HG03521 (cell line): ENCODE measurements around the gene RCN2.

Source experiments
- ATAC-seq: cut with Tn5 transposase; IDR thresholded peaks from one replicate; pipeline ENCODE4 v1.9.1; 2021; ENCODE audit warnings: mild to moderate bottlenecking, moderate library complexity; ENCODE audit not compliant: unreplicated experiment

RCN2 gene

GRCh38 chr15:76973362-76973743 is 41.8 kb downstream of the RCN2 start:
- ATAC-seq = no peak

GRCh38 chr15:76973906-76974305 is 42.4 kb downstream of the RCN2 start:
- ATAC-seq = no peak

DNA sequence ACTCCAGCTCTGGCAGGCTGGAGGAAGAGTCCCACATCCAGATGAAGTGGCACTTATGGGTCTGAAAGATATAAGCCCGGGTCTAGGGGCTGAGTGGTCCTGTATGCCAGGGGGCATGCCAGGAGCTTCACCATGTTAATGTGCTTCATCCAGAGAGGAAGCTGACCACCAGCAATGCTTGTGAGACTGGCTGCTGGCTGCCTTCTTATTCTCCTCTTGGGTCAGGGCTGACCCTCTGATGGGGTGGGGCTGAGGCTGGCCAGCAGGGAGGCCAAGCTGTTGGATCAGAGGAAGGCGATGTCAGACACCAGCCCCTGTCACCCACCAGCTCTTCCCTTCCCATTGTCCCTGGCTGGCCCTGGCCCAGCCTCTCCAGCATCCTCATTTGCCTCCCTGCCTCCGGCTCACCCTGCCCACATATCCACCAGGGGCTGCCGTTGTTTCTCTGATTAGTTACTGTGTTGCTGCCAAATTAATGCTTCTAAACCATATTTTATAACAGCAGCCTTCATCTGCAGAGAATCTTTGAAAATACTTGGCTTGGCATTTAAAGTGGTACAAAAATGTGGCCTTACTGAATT is 43.0 kb downstream of the RCN2 start:
- no peak for ATAC-seq

GRCh38 chr15:76976141-76976540 is 44.6 kb downstream of the RCN2 start:
- no peak for ATAC-seq

GRCh38 chr15:76976572-76977270 is 45.2 kb downstream of the RCN2 start:
- ATAC-seq = no peak

DNA sequence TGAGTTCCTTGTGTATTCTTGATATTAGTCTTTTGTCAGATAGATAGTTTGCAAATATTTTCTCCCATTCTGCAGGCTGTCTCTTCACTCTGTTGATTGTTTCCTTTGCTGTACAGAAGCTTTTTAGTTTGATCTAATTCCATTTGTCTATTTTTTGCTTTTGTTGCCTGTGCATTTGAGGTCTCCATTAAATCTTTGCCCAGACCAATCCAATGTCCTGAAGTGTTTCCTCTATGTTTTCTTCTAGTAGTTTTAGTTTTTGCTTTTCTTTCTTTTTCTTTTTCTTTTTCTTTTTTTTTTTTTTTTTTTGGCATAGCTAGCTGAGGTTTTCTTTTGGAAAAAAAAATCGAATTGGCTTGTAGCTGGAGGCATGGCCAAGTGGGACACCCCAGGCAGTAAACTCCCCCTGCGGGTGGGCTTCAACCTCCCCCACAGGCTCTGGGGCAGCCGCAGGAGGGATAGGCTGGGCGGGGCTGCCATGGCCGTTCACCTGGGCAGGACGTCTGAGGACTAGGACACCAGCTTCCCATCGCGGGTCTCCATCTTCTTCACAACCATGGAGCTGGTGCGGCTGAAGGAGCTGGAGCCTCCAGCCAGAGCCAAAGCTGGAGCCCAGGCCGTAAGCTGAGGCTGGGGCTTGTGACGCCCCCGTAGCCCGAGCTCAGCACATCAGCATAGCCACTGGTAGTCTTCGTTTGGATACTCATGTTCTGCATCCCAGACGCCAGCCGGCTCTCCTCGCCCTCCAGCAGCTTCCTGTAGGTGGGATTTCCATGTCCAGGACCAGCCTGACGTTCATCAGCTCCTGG is 47.2 kb downstream of the RCN2 start:
- ATAC-seq = no peak

- no peak for ATAC-seq
Observed at GRCh38 chr15:76979331-76979925, 47.9 kb downstream of the RCN2 start.

DNA sequence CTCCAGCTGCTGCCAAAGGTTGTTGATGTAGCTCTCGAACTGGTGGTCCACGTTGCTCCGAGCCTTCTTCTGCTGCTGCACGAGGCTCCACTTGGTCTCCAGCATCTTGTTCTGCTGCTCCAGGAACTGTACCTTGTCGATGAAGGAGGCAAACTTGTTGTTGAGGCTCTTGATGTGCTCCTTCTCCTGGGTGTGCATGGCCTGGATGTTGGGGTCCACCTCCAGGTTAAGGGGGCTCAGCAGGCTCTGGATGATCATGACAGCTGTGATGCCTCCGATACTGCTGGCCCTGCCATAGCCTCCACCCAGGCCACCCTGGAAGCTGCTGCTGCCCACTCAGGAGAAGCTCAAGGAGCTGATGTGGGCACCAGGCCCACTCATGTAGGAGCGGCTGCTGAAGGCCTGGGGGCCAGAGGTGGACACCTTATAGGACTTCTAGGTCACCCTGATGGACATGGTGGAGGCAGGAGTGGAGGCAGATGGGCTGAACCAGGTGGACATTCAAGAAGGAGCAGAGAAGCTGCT is 48.5 kb downstream of the RCN2 start:
- no peak for ATAC-seq

DNA sequence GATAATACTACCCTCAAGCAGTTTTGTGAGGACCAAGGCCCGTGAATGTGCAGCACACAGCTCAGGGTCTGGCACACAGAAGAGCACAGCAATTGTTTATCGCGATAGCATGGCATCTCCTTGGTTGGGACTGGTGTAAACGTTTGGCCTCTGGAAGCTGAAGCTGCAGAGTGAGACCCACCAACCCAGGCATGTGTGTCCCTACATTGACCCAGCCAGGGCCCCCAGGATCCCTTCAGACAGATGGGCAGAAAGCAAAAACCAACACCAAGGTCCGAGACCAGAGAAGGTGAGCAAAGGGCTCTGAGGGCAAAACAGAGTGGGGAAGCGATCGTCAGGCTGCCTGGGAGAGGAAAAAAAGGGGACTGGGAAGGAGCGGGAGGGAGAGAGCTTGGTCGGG is 50.8 kb downstream of the RCN2 start:
- no peak for ATAC-seq

GRCh38 chr15:76982756-76983155 is 51.2 kb downstream of the RCN2 start:
- ATAC-seq = no peak

GRCh38 chr15:76983590-76984375 is 52.2 kb downstream of the RCN2 start:
- ATAC-seq = no peak

DNA sequence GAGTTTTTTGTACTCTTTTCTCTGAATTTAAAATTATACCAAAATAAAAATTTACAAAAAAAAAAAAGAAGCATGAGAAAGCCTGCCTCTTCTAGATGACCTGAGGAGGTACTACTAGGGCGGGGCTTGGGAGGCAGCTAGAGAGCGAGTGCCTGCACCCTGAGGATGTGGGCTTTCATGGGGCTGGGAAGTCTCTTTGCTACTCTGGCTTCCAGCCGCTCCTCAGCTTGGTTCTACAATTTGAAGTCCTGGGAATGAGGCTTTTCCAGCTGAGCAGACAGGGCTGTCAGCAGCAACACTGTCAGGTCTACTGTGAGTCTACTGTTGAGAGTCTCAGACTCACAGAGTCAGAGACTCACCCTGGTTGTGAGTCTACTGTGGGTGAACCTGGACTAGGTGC is 55.2 kb downstream of the RCN2 start:
- no peak for ATAC-seq

DNA sequence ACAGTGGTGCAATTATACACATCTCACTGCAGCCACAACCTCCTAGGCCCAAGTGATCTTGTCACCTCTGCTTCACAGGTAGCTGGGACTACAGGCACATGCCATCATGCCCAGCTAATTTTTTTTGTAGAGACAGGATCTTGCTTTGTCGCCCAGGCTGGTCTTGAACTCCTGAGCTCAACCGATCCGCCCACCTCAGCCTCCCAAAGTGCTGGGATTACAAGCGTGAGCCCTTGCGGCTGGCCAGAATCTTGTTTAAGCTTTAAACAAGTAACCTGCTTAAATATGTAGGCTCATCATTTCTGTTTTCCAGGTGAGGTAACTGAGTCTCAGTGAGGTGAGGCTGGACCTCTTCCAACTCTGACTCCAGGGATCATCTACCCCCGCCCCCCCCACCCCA is 55.7 kb downstream of the RCN2 start:
- ATAC-seq = no peak

DNA sequence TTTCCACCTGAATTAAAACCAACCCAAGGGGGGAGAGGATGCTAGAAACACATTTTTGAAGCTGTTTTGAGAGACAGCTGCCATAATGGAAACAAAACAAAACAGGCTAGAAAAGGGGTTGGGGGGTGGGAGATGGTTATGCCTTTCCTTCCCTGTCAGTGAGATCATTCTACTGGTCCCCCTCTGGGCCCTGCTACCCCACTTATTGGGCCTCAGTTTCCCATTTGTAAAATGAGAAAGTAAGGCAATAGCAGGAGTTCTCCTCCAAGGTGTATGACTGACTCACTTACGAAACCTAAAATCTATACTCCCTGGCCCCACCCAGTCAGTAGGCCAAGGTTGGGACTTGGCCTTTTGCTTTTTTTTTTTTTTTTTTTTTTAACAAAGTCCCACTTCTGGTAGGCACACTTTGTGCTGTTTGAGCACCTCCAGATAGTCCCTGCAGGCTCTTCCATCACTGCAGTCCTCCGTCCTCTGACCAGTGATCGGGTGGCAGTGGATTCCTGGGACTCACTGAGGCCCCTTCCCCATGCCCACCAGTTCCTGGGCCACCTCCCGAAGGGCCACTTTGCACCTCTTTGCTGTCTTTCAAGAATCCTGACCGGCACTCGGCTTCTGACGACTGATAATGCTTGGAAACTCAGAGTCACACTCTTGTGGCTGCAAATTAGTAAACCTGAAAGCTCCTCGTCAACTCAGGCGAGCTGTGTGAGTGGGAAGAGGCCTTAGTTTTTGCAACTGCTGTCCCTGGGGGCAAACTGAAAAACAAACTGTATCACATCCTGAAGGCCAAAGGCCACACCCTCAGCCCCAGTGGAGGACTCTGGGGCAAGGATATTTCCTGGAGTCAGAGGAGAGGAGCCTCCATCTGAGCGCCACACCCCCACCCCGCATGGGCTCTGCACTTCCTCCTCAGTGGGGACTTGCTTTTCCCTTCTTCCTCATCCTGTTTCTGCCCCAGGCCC is 56.6 kb downstream of the RCN2 start:
- ATAC-seq = peak; percentile 70

GRCh38 chr15:76988867-76989780 is 57.6 kb downstream of the RCN2 start:
- peak; percentile 15 for ATAC-seq

- no peak for ATAC-seq
Observed at GRCh38 chr15:76991048-76991447, 59.5 kb downstream of the RCN2 start.

DNA sequence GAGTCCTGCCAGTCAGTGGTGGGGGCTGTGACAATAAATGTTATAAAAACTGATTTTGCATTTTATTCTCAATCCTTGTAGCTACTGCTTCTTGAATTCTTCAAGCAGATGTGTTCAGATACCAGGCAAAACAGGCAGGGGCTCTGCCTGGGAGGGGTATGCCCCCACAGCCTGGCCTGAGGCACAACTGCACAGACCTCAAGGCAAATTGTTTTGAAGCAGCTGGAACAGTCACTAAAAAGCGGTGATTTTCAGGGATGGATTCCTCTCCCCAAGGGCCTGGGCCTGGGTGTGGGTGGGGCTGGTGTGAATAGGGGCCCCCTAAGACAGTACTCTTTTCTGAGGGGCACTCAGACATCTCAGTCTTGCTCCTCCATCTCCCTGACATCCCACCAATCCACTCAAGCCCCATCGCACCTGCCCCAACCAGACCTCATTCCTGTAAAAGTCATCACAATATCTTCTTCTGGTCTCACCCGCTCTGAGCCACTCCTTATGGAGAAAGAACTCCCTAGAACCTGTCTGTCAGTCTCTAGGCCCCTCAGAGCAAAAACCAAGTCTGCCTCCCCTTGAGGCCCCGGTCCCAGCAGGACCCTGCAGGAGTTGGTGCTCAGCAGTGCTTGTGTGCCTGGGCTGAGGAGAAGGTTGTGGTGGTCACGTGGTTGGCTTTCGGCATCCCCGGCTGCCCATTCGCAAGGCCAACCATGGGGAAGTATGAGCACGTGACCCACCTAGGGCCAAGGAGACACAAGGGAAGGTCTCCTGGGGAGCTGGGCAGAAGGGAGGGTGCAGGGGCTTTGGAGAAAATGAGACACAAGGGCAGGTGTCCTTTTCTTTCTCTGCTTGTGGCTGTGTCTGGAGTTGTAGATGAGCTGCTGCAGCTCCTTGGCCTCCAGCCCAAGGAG is 60.4 kb downstream of the RCN2 start:
- no peak for ATAC-seq
